ENCODE results near the gene LRRIQ4. TPM values are rescaled to one million over a fixed set of nuclear protein-coding genes. Genes with fewer than 3 reads are reported as not detected.

LRRIQ4 gene
- total RNA-seq, 2 donors from 2014 or later = 0.43 TPM; not detected in 1

DNA sequence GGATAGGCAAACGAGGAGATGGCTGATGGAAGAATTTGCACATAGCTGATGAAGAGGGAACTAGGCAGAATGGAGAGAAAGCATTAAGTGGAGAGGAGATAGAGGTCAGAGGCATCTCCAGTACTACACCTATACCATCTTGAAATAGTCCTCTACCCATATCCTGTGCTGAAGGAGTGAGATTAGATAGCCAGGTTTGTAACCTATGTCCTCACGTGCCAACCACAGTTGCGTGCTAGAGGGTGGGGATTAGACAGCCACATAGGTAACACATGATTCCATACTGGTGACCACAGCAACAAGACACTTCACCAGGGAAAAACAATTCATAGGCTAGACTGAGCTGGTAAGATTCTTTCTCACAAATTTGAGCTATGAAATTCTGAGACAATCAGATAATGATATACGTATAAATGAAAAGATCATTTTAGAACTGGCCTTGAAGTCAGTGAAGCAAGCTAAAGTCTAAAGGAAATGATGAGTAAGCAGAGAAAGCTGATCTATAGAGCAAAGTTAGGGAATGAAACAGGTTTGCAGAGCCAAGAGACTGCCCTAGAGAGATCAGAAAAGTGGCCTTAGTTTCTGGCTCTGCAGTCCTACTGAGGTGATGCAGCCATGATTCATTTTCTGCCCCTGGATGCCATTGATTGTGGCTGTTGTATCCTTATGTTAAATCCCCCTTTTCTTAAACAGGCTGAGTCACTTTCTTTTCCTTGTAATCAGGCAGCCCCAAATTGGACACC, 21.8 kb upstream of the LRRIQ4 start:
- H3K4me3 ChIP-seq = no peak overlapping the region
- peaks cover 18% of the 10 kb centered on the region for H3K36me3 ChIP-seq
- no peak overlapping the region for H3K27ac ChIP-seq
- H3K4me1 ChIP-seq = no peaks in the 10 kb centered on the region
- DNase-seq (ENCODE audit: low spot score) = no peak
- H3K9me3 ChIP-seq = no peaks in the 10 kb centered on the region
- TF ChIP-seq, protein P1, sequence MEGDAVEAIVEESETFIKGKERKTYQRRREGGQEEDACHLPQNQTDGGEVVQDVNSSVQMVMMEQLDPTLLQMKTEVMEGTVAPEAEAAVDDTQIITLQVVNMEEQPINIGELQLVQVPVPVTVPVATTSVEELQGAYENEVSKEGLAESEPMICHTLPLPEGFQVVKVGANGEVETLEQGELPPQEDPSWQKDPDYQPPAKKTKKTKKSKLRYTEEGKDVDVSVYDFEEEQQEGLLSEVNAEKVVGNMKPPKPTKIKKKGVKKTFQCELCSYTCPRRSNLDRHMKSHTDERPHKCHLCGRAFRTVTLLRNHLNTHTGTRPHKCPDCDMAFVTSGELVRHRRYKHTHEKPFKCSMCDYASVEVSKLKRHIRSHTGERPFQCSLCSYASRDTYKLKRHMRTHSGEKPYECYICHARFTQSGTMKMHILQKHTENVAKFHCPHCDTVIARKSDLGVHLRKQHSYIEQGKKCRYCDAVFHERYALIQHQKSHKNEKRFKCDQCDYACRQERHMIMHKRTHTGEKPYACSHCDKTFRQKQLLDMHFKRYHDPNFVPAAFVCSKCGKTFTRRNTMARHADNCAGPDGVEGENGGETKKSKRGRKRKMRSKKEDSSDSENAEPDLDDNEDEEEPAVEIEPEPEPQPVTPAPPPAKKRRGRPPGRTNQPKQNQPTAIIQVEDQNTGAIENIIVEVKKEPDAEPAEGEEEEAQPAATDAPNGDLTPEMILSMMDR (IDR thresholded peaks at IDR 0.05) = no peak
- H3K27me3 ChIP-seq = no peaks in the 10 kb centered on the region

DNA sequence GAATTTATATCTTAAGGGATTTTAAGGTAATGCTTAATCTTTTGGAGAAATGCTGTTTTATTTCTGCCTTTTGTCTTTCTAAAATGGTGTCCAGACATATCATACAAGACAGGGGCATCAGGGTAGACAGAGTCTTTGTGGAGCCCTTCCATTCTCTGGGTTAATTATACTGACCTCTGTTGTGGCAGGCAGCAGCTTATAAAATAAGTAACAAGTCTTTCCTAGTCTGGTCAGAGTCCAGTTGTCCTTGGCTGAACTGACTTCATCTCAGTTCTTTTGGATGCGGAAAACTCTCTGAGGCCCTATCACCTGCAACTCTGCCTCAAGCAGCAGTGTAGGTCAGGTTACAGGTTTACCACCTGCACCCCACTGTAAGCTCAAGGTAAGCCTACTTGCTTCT, 20.3 kb upstream of the LRRIQ4 start:
- Histone ChIP-seq H3K27ac (no peak overlapping the region), H3K36me3 (peaks cover 6% of the 10 kb centered on the region)

DNA sequence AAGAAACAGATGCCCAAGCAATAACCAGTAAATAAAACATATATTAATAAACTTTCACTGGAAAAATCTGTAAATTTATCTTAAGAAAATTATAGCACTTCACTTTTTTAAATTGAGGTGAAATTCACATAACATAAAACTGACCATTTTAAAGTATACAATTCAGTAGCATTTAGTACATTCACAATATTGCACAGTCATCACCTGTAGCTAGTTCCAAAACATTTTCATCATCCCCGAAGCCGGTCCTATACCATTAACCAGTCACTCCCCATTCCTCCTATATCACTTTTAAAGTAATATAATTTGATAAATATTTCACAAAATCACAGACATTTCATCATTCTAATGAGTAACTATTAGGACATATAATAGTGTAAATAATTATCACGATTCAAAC, 8.0 kb upstream of the LRRIQ4 start:
- Histone ChIP-seq H3K27ac (no peak overlapping the region), H3K4me3 (no peak overlapping the region), H3K27me3 (no peaks in the 10 kb centered on the region), H3K4me1 (no peaks in the 10 kb centered on the region), H3K9me3 (no peaks in the 10 kb centered on the region), H3K36me3 (peaks cover 5% of the 10 kb centered on the region)
- TF ChIP-seq, protein P1 (IDR thresholded peaks at IDR 0.05) = no peak
- DNase-seq (ENCODE audit: low spot score) = no peak

More for the DNA sequence above, 20.3 kb upstream of the LRRIQ4 start:
- H3K9me3 ChIP-seq = no peaks in the 10 kb centered on the region
- H3K4me3 ChIP-seq = no peak overlapping the region
- no peak for DNase-seq (ENCODE audit: low spot score)
- H3K27me3 ChIP-seq = no peaks in the 10 kb centered on the region
- TF ChIP-seq, protein P1 (IDR thresholded peaks at IDR 0.05) = no peak
- no peaks in the 10 kb centered on the region for H3K4me1 ChIP-seq

DNA sequence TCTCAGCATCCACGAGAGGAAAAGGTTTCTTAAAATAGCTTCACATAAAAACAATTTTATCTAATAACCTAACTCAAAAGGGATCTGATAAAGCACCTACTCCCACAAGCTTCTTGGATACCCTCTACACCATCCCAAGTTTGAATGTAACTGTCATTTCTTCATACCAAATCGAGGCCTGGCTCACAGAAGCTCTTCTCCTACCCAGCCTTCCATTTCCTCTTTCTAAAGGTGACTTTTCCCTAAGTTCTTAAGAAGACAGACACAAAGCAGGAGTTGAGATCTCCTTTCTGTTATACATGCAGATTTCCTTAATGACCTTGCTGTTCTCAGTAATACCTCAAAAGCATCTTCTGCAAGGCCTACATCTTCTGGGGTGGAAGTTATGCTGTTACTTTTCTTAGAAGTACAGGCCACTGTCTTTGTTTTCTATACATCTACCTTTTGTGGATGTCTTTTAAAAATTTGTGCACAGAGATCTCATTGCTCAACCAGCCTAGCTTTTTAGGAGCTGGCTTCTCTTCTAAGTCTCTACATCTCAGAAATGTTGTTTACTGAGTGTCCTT, 3.4 kb upstream of the LRRIQ4 start:
- Histone ChIP-seq H3K27me3 (no peaks in the 10 kb centered on the region), H3K27ac (no peak overlapping the region), H3K9me3 (no peaks in the 10 kb centered on the region), H3K36me3 (no peaks in the 10 kb centered on the region), H3K4me1 (peaks cover 0 to 15% of the 10 kb centered on the region in 2 donors), H3K4me3 (no peak overlapping the region)
- no peak for DNase-seq (ENCODE audit: low spot score)
- TF ChIP-seq, protein P1 (IDR thresholded peaks at IDR 0.05) = no peak

DNA sequence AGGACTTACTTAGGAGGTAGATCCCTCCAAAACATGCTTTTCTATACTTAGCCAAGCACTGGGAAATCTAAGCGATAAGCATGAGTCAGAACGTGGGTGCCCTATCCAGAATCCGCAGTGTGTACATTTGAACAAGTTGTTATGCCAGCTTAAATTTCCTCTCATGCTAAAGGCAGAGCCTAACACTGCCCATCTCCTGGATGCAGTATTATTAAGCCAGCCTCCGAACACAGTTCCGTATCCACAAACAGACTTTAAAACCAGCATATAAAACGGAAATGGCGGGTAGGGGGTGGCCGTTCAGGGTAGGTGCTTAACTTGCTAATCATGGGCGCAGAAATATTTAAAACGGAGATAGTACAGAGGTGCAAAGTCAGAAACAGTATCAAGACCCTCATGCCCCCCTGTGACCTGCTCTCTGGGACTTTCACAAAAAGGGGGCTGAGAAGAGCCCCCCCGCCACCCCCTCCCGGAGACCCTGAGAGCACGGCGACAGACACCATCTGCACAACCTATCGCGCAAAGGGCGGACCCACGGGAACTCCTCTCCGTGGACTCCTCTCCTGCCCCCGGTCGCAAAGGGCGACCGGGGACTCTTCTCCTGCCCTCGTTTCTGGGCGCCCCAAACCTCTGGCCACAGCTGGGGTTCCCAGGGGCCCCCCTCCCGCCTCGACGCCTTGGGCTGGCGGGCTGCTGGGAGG, 889 bp upstream of the LRRIQ4 start:
- DNase-seq (ENCODE audit: low spot score) = no peak

More for the DNA sequence above, 889 bp upstream of the LRRIQ4 start:
- Histone ChIP-seq H3K4me3 (peak overlapping the region; percentile 55 to 69), H3K9me3 (peaks cover 0 to 10% of the 10 kb centered on the region in 2 donors), H3K27me3 (no peaks in the 10 kb centered on the region), H3K36me3 (no peaks in the 10 kb centered on the region), H3K4me1 (peaks cover 0 to 15% of the 10 kb centered on the region in 2 donors), H3K27ac (peak overlapping the region; percentile 68 to 76)
- TF ChIP-seq, protein P1 (IDR thresholded peaks at IDR 0.05) = no peak

Data from right atrium auricular region (tissue), 2 donors.